H1 (cell line): Measurements from ENCODE around the gene PID1. TPM values are rescaled to one million over a fixed set of nuclear protein-coding genes. Genes with fewer than 3 reads are reported as not detected.

Experiments
- CTCF ChIA-PET: fragments of 300-600 bp; sonication (Branson Sonifier 250); formaldehyde crosslinking; loops from one replicate; lab custom pipeline; 2021; ENCODE audit not compliant: partially characterized antibody; lab: Charles Lee
- POLR2A ChIA-PET: fragments of 300-600 bp; sonication (Branson Sonifier 250); formaldehyde crosslinking; loops from one replicate; lab custom pipeline; 2021; ENCODE audit warnings: inconsistent platforms; ENCODE audit not compliant: partially characterized antibody; lab: Charles Lee
- DNase-seq, 2 experiments: peaks; one replicate each; pipeline versions ENCODE4 v3.0.0 to v3.0.0-alpha.2; 2010 to 2022; ENCODE audit warnings: low spot score in 2 of 2, low read depth in 1 of 2, mixed read lengths in 1 of 2
- FAIRE-seq: peaks from 2 replicates; lab custom pipeline; 2011; peaks lifted over from hg19 to GRCh38; lab: Jason Lieb, UNC
- H2AFZ ChIP-seq: 2 replicates; pipeline ENCODE4 v1.8.1; 2012; ENCODE audit warnings: low read length, inconsistent platforms
- H2AK5ac ChIP-seq: 2 replicates; pipeline ENCODE4 v1.6.1; 2013; ENCODE audit warnings: low read depth, low read length
- H2BK120ac ChIP-seq: replicated peaks from 2 replicates; pipeline ENCODE3; 2013; ENCODE audit warnings: low read depth, low read length, inconsistent platforms
- H2BK12ac ChIP-seq: 2 replicates; pipeline ENCODE4 v1.6.1; 2013; ENCODE audit warnings: low read depth, low read length
- H2BK15ac ChIP-seq: 2 replicates; pipeline ENCODE4 v1.6.1; 2013; ENCODE audit warnings: low read length
- H2BK20ac ChIP-seq: 2 replicates; pipeline ENCODE4 v1.6.1; 2013; ENCODE audit warnings: low read length
- H2BK5ac ChIP-seq: 2 replicates; pipeline ENCODE4 v1.6.1; 2013; ENCODE audit warnings: low read depth, low read length
- H3K14ac ChIP-seq: 2 replicates; pipeline ENCODE4 v1.6.1; 2013; ENCODE audit warnings: inconsistent platforms; ENCODE audit not compliant: insufficient read length
- H3K18ac ChIP-seq: 2 replicates; pipeline ENCODE4 v1.6.1; 2013; ENCODE audit warnings: low read length; ENCODE audit errors: extremely low read depth
- H3K23ac ChIP-seq: 2 replicates; pipeline ENCODE4 v1.6.1; 2013; ENCODE audit warnings: inconsistent platforms; ENCODE audit not compliant: insufficient read length
- H3K23me2 ChIP-seq: 2 replicates; pipeline ENCODE4 v1.6.1; 2013; ENCODE audit warnings: low read depth, low read length
- H3K27ac ChIP-seq: 2 replicates; pipeline ENCODE4 v1.6.1; 2011; ENCODE audit warnings: low read depth, low read length, inconsistent platforms
- H3K27me3 ChIP-seq, 4 experiments: replicated peaks in 1 of 4; 1 replicate in 1 of 4; 2 replicates in 3 of 4; pipeline versions ENCODE4 v1.6.1 to v1.8.1; 2011 to 2013; ENCODE audit warnings: low read length in 3 of 4, mild to moderate bottlenecking in 3 of 4, inconsistent platforms in 2 of 4, mixed read lengths in 2 of 4, moderate library complexity in 1 of 4; ENCODE audit not compliant: control insufficient read depth in 3 of 4, insufficient read depth in 3 of 4; ENCODE audit errors: extremely low read depth in 1 of 4
- H3K36me3 ChIP-seq, 4 experiments: 2 replicates each; pipeline versions ENCODE4 v1.6.1 to v1.8.1; 2011 to 2013; ENCODE audit warnings: mild to moderate bottlenecking in 4 of 4, low read length in 3 of 4, moderate library complexity in 2 of 4, control low read depth in 1 of 4, inconsistent platforms in 1 of 4; ENCODE audit not compliant: insufficient read depth in 4 of 4, control insufficient read depth in 2 of 4
- H3K4ac ChIP-seq: replicated peaks from 2 replicates; pipeline ENCODE3; 2013; ENCODE audit warnings: low read length, low read depth, mixed read lengths, inconsistent platforms; ENCODE audit not compliant: insufficient read length
- H3K4me1 ChIP-seq, 4 experiments: replicated peaks in 1 of 4; 1 replicate in 1 of 4; 2 replicates in 3 of 4; pipeline versions ENCODE4 v1.6.1 to v1.8.1; 2011 to 2013; ENCODE audit warnings: low read length in 3 of 4, inconsistent platforms in 2 of 4, mixed read lengths in 1 of 4; ENCODE audit not compliant: insufficient read depth in 4 of 4, control insufficient read depth in 3 of 4
- H3K4me2 ChIP-seq, 2 experiments: 2 replicates each; pipeline versions ENCODE4 v1.6.1 to v1.8.1; 2011 to 2013; ENCODE audit warnings: low read depth in 2 of 2, low read length in 2 of 2, control low read depth in 1 of 2, inconsistent platforms in 1 of 2, mild to moderate bottlenecking in 1 of 2; ENCODE audit not compliant: insufficient read depth in 1 of 2
- H3K4me3 ChIP-seq, 4 experiments: fragments of 200-600, 300-600 bp in 1 of 4; sonication (generic), shearing (Covaris generic), sonication (Bioruptor Twin) in 1 of 4; 2 replicates each; pipeline versions ENCODE4 v1.5.1 to v1.8.1; 2011 to 2016; ENCODE audit warnings: low read length in 4 of 4, low read depth in 3 of 4, control low read depth in 2 of 4, inconsistent platforms in 2 of 4, mild to moderate bottlenecking in 2 of 4, mixed read lengths in 1 of 4, moderate library complexity in 1 of 4; ENCODE audit not compliant: insufficient read depth in 2 of 4; ENCODE audit errors: extremely low read depth in 1 of 4
- H3K56ac ChIP-seq: replicated peaks from 2 replicates; pipeline ENCODE3; 2013; ENCODE audit warnings: low read depth, mild to moderate bottlenecking, mixed read lengths, low read length, inconsistent platforms; ENCODE audit not compliant: insufficient read length
- H3K79me1 ChIP-seq: 2 replicates; pipeline ENCODE4 v1.6.1; 2013; ENCODE audit warnings: low read depth, low read length, control low read depth
- H3K79me2 ChIP-seq, 2 experiments: 2 replicates each; pipeline versions ENCODE4 v1.6.1 to v1.8.1; 2012 to 2013; ENCODE audit warnings: low read length in 2 of 2, mild to moderate bottlenecking in 2 of 2, inconsistent platforms in 1 of 2; ENCODE audit not compliant: insufficient read depth in 2 of 2, control insufficient read depth in 1 of 2
- H3K9ac ChIP-seq, 4 experiments: replicated peaks in 1 of 4; 1 replicate in 1 of 4; 2 replicates in 3 of 4; pipeline versions ENCODE4 v1.6.1 to v1.8.1; 2011 to 2013; ENCODE audit warnings: low read depth in 3 of 4, low read length in 3 of 4, control low read depth in 2 of 4, mild to moderate bottlenecking in 2 of 4, moderate library complexity in 2 of 4, inconsistent platforms in 1 of 4; ENCODE audit errors: extremely low read depth in 1 of 4
- H3K9me3 ChIP-seq, 2 experiments: 2 replicates each; pipeline versions ENCODE4 v1.6.1 to v1.8.1; 2012 to 2013; ENCODE audit warnings: mild to moderate bottlenecking in 2 of 2, moderate library complexity in 2 of 2, control low read depth in 1 of 2, inconsistent platforms in 1 of 2, low read depth in 1 of 2, low read length in 1 of 2, mixed read lengths in 1 of 2; ENCODE audit not compliant: insufficient read depth in 2 of 2
- H4K20me1 ChIP-seq, 2 experiments: replicated peaks in 1 of 2; 2 replicates each; pipeline versions ENCODE3 to v1.8.1; 2011 to 2013; ENCODE audit warnings: inconsistent platforms in 2 of 2, low read length in 2 of 2, mild to moderate bottlenecking in 1 of 2; ENCODE audit not compliant: insufficient read depth in 2 of 2, control insufficient read depth in 1 of 2
- H4K5ac ChIP-seq: 2 replicates; pipeline ENCODE4 v1.6.1; 2013; ENCODE audit warnings: low read length, low read depth, mixed read lengths, inconsistent platforms; ENCODE audit not compliant: insufficient read length
- H4K8ac ChIP-seq: 2 replicates; pipeline ENCODE4 v1.8.0; 2013; ENCODE audit warnings: mild to moderate bottlenecking, moderate library complexity, low read length, inconsistent platforms; ENCODE audit not compliant: insufficient read depth; ENCODE audit errors: extremely low read depth
- H4K91ac ChIP-seq: replicated peaks from 2 replicates; pipeline ENCODE3; 2013; ENCODE audit warnings: low read length, mixed read lengths, inconsistent platforms; ENCODE audit not compliant: insufficient read length
- GABPA ChIP-seq: IDR thresholded peaks from 2 replicates; pipeline ENCODE4 v1.6.1; 2011; ENCODE audit warnings: mild to moderate bottlenecking, low read length, moderate library complexity, borderline replicate concordance; ENCODE audit not compliant: insufficient read depth
- RXRA ChIP-seq: IDR thresholded peaks from 2 replicates; pipeline ENCODE4 v1.6.1; 2011; ENCODE audit warnings: low read depth, mild to moderate bottlenecking, low read length, moderate library complexity; ENCODE audit not compliant: insufficient read depth
- TBP ChIP-seq: IDR thresholded peaks from 2 replicates; pipeline ENCODE4 v1.6.1; 2011; ENCODE audit warnings: low read depth, low read length, improper control_type of control experiment
- TEAD4 ChIP-seq: IDR thresholded peaks from 2 replicates; pipeline ENCODE4 v1.6.1; 2012; ENCODE audit warnings: low read depth, low read length, inconsistent platforms, mixed read lengths
- WGBS, 2 experiments: shearing (Covaris generic) in 1 of 2; methylation state at CpG; one replicate each; pipeline versions ENCODE4 v1.1.6 to v1.1.7; 2013 to 2015; ENCODE audit warnings: low lambda C conversion rate in 2 of 2, mixed read lengths in 2 of 2, inconsistent platforms in 1 of 2, low coverage in 1 of 2, missing lambda C conversion rate in 1 of 2; ENCODE audit not compliant: insufficient replicate concordance in 2 of 2, insufficient coverage in 1 of 2, insufficient read length in 1 of 2; ENCODE audit errors: extremely low coverage in 1 of 2, missing lambda C conversion rate in 1 of 2; 5-methylcytosine and 5-hydroxymethylcytosine counted together
- polyA plus RNA-seq, 7 experiments: library from polyadenylated mRNA; depleted of rRNA in 3 of 7; stranded (reverse) in 5 of 7; unstranded in 2 of 7; fragments of >200 nt in 5 of 7; fragments of 200-250 nt in 2 of 7; gene quantifications; 1 replicate in 5 of 7; 2 replicates in 1 of 7; 4 replicates in 1 of 7; pipeline versions ENCODE4 v1.2.1 to v1.2.3, GENCODE V29; 2011 to 2013; ENCODE audit warnings: missing spikeins in 2 of 7, mixed read lengths in 2 of 7
- total RNA-seq: library from RNA; stranded (reverse); fragmentation: NEBNext Ultra II Directional; extraction: Animal tissue kit (Norgen Biotek cat#: 25700); gene quantifications from 2 replicates; pipeline ENCODE4 v1.2.1, GENCODE V29; 2021

PID1 gene
- total and polyA plus RNA-seq, 2 of the 8 experiments (the other 6 are each of a cell fraction or from before 2014, with no cell fraction given): 1.5 to 3.3 TPM

- Histone ChIP-seq H3K79me2 (no peaks in the 10 kb centered on the region), H3K14ac (no peak overlapping the region), H3K4ac (no peak overlapping the region), H2BK15ac (no peak overlapping the region), H3K27me3 (no peaks in the 10 kb centered on the region), H3K56ac (no peak overlapping the region), H2AFZ (no peak overlapping the region), H2BK120ac (no peak overlapping the region), H3K23me2 (no peaks in the 10 kb centered on the region; the same call in 1 of the 2 replicates), H2BK5ac (no peak overlapping the region), H3K23ac (no peak overlapping the region), H3K4me2 (no peak overlapping the region), H3K79me1 (no peaks in the 10 kb centered on the region), H3K9me3 (no peaks in the 10 kb centered on the region), H4K8ac (no peak overlapping the region), H4K5ac (no peak overlapping the region), H2BK12ac (no peak overlapping the region), H3K36me3 (no peaks in the 10 kb centered on the region), H2BK20ac (no peak overlapping the region), H3K9ac (no peak overlapping the region), H3K27ac (no peak overlapping the region)
- CTCF ChIA-PET: no interaction called here
- POLR2A ChIA-PET: no interaction called here
- WGBS, 2 experiments: 94% methylated on average over 4 of the region's 4 CpGs; no CpG with 5 or more reads in 1 of the 2 experiments
- DNase-seq (no peak), FAIRE-seq (no peak)
- TF ChIP-seq TBP: no peak
- no peak for TF ChIP-seq RXRA
- no peak for TF ChIP-seq TEAD4
- TF ChIP-seq GABPA: no peak
- TF ChIP-seq, all 59 proteins: peak for 0
- no peak overlapping the region for H4K91ac ChIP-seq
- H2AK5ac ChIP-seq: no peak overlapping the region
- no peak overlapping the region for H3K18ac ChIP-seq
- no peaks in the 10 kb centered on the region for H4K20me1 ChIP-seq
- no peaks in the 10 kb centered on the region; a peak in 1 of 7 replicates for H3K4me1 ChIP-seq
- H3K4me3 ChIP-seq: no peak overlapping the region
These were observed 109.1 kb downstream of the PID1 start for GRCh38 chr2:229162015-229162414.
